ENCODE results near the gene OR10H2.
"Not testable (repeated sequence)": the region's sequence is repeated elsewhere in the genome, so short reads cannot be mapped to it uniquely, and the experiment has no call there.

Gene OR10H2

DNA sequence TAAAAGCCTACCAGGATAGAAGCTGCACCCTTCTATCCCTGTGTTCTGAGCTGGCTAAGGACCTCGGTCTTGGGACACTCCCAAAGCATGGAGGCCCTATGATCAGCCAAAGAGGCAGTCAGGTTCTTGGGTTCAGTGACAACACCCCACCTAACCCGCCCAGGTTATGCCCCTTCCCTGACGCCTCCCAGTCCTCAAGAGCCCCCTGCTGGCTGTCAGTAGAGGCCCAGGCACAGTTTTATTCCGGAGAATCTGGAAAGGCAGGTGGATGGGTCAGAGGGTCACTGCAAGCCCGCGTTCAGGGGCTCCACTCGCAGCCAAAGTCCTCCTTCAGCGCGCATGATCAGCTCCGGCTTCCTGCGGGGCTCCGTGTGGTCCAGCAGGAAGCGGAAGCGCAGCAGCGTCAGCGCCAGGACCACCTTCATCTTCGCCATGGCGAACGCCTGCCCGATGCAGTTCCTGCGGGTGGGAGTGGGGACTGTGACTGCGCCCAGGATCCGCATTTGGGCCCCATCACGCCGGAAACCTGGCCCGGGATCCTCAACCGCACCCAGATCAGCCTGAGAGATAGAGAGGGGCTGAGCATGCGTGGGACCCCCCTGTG, 32.2 kb downstream of the OR10H2 start:
- no peak for DNase-seq (ENCODE audit: low read depth, low spot score)
- no peak overlapping the region for H3K27ac ChIP-seq

DNA sequence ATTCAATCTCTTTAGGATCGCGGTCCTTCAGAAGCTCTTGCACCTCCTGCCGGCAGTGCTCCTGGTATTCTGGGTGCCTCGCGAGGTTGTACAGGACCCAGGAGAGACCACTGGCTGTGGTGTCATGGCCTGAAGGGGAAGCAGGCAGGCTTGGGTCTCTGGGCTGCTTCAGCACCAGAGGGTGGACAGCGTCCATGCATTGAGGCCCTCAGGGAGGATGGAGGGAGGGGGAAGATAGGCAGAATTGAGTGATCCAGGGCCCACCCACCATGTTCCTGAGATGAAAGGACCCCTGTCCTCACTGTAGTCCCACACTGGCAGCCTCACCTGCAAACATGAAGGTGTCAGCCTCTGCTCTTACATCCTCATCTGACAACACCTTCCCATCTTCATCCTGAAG, 41.8 kb downstream of the OR10H2 start:
- DNase-seq (ENCODE audit: low read depth, low spot score) = no peak
- no peak overlapping the region for H3K27ac ChIP-seq

DNA sequence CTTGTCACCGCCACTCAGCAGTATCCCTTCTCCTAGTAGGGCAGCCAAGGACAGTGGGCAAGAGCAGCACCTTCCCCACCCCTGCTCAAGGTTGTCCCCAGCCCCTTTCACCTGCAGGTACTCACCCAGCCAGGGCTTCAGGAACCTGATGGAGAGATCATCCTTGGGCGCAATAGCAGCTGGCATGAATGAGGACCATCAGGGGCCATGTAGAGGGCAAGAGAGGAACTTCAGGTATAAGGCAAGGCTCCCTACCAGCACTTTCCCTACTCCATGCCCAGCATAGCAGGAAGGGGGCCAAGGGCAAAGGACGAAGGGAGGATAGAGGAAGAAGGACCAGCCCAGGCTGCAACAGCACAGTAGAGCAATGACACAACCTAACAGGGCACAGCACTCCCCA, 46.3 kb downstream of the OR10H2 start:
- not testable (repeated sequence) for H3K27ac ChIP-seq; DNase-seq (ENCODE audit: low read depth, low spot score)

DNA sequence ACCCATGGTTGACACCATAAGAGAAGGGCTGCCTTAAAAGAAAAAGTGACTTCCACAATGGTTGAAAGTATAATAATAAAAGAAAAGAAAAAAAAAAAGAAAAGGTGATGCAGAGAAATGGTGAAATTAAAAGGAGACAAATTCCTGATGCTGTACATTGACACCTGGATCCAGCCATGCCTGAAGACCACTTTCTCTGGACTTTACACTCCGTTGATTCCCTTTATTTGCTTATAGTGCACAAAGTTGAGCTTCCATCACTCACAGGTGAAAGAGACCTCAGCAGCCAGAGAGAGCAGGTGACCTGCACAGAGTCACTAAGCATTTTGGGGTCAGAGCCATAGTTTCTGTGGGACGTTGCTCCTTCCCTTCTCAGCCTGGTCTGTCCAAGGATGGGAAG, 47.4 kb downstream of the OR10H2 start:
- DNase-seq (ENCODE audit: low read depth, low spot score) = no peak
- H3K27ac ChIP-seq = no peak overlapping the region

DNA sequence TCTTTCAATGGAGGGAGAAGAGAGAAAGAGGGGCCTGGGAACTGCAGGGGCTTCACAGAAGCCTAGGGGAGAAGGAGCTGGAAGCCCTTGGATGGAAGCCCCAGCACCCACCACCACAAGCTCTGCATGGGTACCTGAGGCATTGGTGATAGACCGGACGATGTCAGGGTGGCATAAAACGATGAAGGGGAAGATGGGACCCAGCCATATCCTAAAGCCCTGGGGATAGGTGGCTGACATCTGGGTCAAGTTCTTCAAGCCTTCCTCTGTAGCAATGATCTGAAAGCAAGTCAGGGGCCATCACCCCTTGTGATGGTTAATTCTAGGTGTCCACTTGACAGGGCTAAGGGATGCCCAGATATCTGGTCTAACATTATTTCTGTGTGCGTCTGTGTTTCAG, 48.4 kb downstream of the OR10H2 start:
- H3K27ac ChIP-seq = no peak overlapping the region
- no peak for DNase-seq (ENCODE audit: low read depth, low spot score)

DNA sequence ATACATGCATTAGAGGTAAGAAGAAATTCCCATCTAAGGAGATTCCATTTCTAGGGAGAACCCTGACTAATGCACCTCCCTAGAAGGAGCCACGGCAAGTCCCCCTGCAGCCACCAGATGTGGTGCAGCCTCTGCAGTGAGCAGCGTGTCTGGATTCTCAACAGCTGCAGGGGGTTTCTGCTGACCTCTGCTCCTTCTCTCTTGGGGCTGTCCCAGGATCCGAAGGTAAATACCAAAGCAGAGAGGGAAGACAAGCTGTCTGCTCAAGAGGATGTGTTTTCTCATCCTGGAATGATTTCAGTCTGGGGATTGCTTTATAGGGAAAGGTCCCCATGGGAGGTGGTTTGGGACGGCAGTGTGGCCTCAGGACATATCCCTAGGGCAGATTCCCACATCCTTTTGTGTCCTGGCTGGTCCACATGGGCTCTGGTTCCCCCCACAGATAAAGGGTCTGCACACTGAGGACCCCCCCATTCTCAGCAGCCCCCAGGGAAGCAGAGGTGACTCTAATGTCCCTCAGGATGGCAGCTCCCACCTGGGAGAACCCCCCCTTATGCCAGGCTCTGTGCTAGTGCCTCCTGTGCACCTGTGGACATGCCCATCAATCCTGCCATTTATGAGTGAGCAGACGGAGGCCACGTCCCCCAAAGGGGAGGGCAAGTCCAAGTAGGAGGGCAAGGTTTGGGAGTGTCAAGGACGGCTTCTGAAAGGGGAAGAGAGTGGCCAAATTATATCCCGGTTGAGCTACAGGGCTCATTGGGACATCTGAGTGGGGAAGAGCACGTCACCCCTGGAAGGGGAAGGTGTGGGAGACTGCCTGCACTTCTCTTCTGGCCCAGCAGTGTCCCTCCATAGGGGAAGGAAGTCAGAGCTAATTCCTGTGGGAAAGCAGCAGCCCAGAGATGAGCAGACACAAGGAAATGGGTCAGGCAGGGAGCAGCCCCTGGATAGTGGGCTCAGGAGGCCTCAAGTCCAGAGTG, 49.5 kb downstream of the OR10H2 start:
- no peak overlapping the region for H3K27ac ChIP-seq
- DNase-seq (ENCODE audit: low read depth, low spot score) = no peak
